Measurements from ENCODE around the gene NAGPA.

DNA sequence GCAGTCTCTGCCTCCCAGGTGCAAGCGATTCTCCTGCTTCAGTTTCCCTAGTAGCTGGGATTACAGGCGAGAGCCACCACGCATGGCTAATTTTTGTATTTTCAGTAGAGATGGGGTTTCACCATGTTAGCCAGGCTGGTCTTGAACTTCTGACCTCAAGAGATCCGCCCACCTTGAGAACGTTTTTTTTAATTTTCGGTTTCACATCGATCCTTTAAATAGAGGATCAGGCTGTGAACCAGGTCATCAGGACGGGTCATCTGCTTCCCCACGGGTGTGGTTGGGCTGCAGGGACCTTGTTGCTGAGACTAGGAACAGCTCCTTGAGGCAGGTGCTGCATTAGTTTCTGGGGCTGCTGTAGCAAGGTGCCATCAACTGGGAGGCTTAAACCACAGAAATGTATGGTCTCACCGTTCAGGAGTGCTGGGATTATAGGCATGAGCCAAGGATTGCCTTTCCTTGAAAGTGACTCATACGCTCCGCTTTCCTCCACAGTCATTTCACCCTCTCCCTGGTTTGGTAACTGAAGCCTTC is 7.9 kb upstream of the NAGPA start:
- no peak for TF ChIP-seq POLR2A (IDR thresholded peaks at IDR 0.05)
- TF ChIP-seq, protein P1, sequence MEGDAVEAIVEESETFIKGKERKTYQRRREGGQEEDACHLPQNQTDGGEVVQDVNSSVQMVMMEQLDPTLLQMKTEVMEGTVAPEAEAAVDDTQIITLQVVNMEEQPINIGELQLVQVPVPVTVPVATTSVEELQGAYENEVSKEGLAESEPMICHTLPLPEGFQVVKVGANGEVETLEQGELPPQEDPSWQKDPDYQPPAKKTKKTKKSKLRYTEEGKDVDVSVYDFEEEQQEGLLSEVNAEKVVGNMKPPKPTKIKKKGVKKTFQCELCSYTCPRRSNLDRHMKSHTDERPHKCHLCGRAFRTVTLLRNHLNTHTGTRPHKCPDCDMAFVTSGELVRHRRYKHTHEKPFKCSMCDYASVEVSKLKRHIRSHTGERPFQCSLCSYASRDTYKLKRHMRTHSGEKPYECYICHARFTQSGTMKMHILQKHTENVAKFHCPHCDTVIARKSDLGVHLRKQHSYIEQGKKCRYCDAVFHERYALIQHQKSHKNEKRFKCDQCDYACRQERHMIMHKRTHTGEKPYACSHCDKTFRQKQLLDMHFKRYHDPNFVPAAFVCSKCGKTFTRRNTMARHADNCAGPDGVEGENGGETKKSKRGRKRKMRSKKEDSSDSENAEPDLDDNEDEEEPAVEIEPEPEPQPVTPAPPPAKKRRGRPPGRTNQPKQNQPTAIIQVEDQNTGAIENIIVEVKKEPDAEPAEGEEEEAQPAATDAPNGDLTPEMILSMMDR (IDR thresholded peaks at IDR 0.05 in 4 of 5, conservative IDR thresholded peaks at IDR 0.05 in 1 of 5) = no peak

Measured in gastrocnemius medialis (tissue), 4 donors.